Measurements from ENCODE around the gene CCDC186.

GRCh38 chr10:114102256-114102655 is 71.7 kb downstream of the CCDC186 start:
- no peak for TF ChIP-seq STAT6 (CRISPR knock-in tag; conservative IDR thresholded peaks at IDR 0.05; ENCODE audit: low read depth)
- no peak for TF ChIP-seq CTCF (IDR thresholded peaks at IDR 0.05)
- TF ChIP-seq ZNF423 (CRISPR knock-in tag; IDR thresholded peaks at IDR 0.05) = no peak
- TF ChIP-seq CREM (CRISPR knock-in tag; IDR thresholded peaks at IDR 0.05) = no peak
- no peak for TF ChIP-seq IRF2 (CRISPR knock-in tag; IDR thresholded peaks at IDR 0.05; ENCODE audit: borderline replicate concordance, low read depth)
